OCI-LY7 (cell line): ENCODE data around the gene GIMAP7. TPM values are rescaled to one million over a fixed set of nuclear protein-coding genes. Genes with fewer than 3 reads are reported as not detected.

ENCODE experiments used
- BruUV-seq: library from RNA; stranded (reverse); fragments of 400-500 nt; replicated peaks from 2 replicates; lab custom pipeline; 2021; lab: Mats Ljungman, UMichigan
- CTCF ChIA-PET: fragments of 300-600 bp; sonication (Branson Sonifier 250); formaldehyde crosslinking; loops from one replicate; lab custom pipeline; 2022; ENCODE audit warnings: antibody characterized with exemption; ENCODE audit not compliant: unreplicated experiment; lab: Charles Lee
- POLR2A ChIA-PET: fragments of 300-600 bp; sonication (Branson Sonifier 250); formaldehyde crosslinking; loops from one replicate; lab custom pipeline; 2022; ENCODE audit warnings: antibody characterized with exemption; lab: Charles Lee
- DNase-seq: peaks from one replicate; pipeline ENCODE4 v3.0.0-alpha.2; 2015; ENCODE audit warnings: low spot score
- H2AFZ ChIP-seq: fragments of 200-600 bp; sonication (generic), shearing (Covaris generic); 2 replicates; pipeline ENCODE4 v1.6.1; 2014; ENCODE audit warnings: mild to moderate bottlenecking, antibody characterized with exemption, low read length, moderate library complexity
- H3K27ac ChIP-seq: fragments of 200-600 bp; sonication (generic); 2 replicates; pipeline ENCODE4 v1.5.1; 2014; ENCODE audit warnings: mixed run types, low read depth, mild to moderate bottlenecking, moderate library complexity, low read length, inconsistent platforms; ENCODE audit not compliant: poor library complexity, severe bottlenecking
- H3K36me3 ChIP-seq: fragments of 200-600 bp; sonication (generic); 2 replicates; pipeline ENCODE4 v1.6.1; 2014; ENCODE audit warnings: mild to moderate bottlenecking, antibody characterized with exemption, low read length, moderate library complexity, mixed read lengths; ENCODE audit not compliant: insufficient read depth
- H3K4me1 ChIP-seq: fragments of 200-600 bp; sonication (generic); 2 replicates; pipeline ENCODE4 v1.5.1; 2014; ENCODE audit warnings: mild to moderate bottlenecking, low read length; ENCODE audit not compliant: insufficient read depth, poor library complexity, severe bottlenecking
- H3K4me2 ChIP-seq: fragments of 200-600 bp; sonication (generic); 2 replicates; pipeline ENCODE4 v1.6.1; 2014; ENCODE audit warnings: mild to moderate bottlenecking, low read length
- H3K4me3 ChIP-seq: fragments of 200-600 bp; sonication (generic); 2 replicates; pipeline ENCODE4 v1.5.1; 2014; ENCODE audit warnings: mild to moderate bottlenecking, low read depth, low read length; ENCODE audit not compliant: poor library complexity, severe bottlenecking
- H3K79me2 ChIP-seq: fragments of 200-600 bp; sonication (generic); 2 replicates; pipeline ENCODE4 v1.6.1; 2016; ENCODE audit warnings: low read depth, mild to moderate bottlenecking, low read length, moderate library complexity, mixed read lengths; ENCODE audit not compliant: insufficient read depth
- H3K9me2 ChIP-seq: fragments of 200-600 bp; sonication (generic); 2 replicates; pipeline ENCODE4 v1.6.1; 2016; ENCODE audit warnings: mild to moderate bottlenecking, low read length, mixed read lengths; ENCODE audit not compliant: insufficient read depth
- H3K9me3 ChIP-seq: fragments of 200-600 bp; sonication (generic); 2 replicates; pipeline ENCODE4 v1.6.1; 2014; ENCODE audit warnings: mild to moderate bottlenecking, mixed run types, low read length, mixed read lengths
- H4K20me1 ChIP-seq: fragments of 200-600 bp; sonication (generic); 2 replicates; pipeline ENCODE4 v1.6.1; 2014; ENCODE audit warnings: mild to moderate bottlenecking, antibody characterized with exemption, low read length, moderate library complexity, mixed read lengths; ENCODE audit not compliant: insufficient read depth
- EZH2phosphoT487 ChIP-seq: fragments of 200-600 bp; sonication (generic); IDR thresholded peaks from 2 replicates; pipeline ENCODE4 v1.6.1; 2018; ENCODE audit warnings: low read depth, borderline replicate concordance, mild to moderate bottlenecking, mixed run types, antibody characterized with exemption, low read length, moderate library complexity, mixed read lengths
- intact Hi-C: fragments of 100-400 bp; cut with micrococcal nuclease; formaldehyde crosslinking; loops from one replicate; pipeline ENCODE4 v1.10.0; 2022; ENCODE audit not compliant: unreplicated experiment
- total RNA-seq, 2 experiments: library from RNA; depleted of rRNA in 1 of 2; stranded (reverse); fragments of >200 nt in 1 of 2; shearing (Covaris generic) in 1 of 2; gene quantifications; 2 replicates each; pipeline ENCODE4 v1.2.3, GENCODE V29; 2014 to 2022
- TF ChIP-seq, protein P1 (sequence below): fragments of 200-600 bp; sonication (generic); conservative IDR thresholded peaks from 2 replicates; pipeline ENCODE4 v1.5.1; 2014; ENCODE audit warnings: mild to moderate bottlenecking, antibody characterized with exemption, low read length, moderate library complexity, mixed read lengths

GIMAP7 gene
- total RNA-seq, 2 experiments from 2014 or later, result not detected

DNA sequence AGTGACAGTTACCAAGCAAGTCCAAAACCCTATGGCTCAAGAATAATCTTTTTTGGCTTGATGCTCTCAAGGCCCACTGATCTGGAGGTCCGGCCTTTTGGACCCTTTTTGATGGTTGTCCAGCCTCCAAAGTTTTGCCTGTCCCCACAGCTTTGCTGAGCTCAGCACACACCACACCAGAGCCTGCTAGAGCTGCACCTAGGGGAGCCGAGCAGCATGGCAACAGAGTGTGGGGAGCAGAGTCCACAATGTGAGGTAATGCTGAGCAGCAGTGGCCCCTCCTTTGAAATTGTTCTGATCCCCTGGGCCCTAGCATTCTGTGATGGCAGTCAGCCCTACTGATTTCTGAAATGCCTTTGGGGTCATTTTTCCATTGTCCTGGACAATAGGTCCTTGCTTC, 9.3 kb downstream of the GIMAP7 start:
- no peaks in the 10 kb centered on the region for H4K20me1 ChIP-seq
- no peak for DNase-seq
- intact Hi-C loops, result no loop called here
- POLR2A ChIA-PET, result no interaction called here
- no peaks in the 10 kb centered on the region for H3K79me2 ChIP-seq
- no peak overlapping the region for H3K4me3 ChIP-seq
- no peaks in the 10 kb centered on the region for H3K36me3 ChIP-seq
- BruUV-seq, result no TSS peak
- no peaks in the 10 kb centered on the region for H3K4me1 ChIP-seq
- no peak overlapping the region for H3K4me2 ChIP-seq
- no peaks in the 10 kb centered on the region for H3K9me2 ChIP-seq
- no peak overlapping the region for H3K27ac ChIP-seq
- CTCF ChIA-PET, result no interaction called here
- no peaks in the 10 kb centered on the region for H3K9me3 ChIP-seq
- TF ChIP-seq, protein P1, sequence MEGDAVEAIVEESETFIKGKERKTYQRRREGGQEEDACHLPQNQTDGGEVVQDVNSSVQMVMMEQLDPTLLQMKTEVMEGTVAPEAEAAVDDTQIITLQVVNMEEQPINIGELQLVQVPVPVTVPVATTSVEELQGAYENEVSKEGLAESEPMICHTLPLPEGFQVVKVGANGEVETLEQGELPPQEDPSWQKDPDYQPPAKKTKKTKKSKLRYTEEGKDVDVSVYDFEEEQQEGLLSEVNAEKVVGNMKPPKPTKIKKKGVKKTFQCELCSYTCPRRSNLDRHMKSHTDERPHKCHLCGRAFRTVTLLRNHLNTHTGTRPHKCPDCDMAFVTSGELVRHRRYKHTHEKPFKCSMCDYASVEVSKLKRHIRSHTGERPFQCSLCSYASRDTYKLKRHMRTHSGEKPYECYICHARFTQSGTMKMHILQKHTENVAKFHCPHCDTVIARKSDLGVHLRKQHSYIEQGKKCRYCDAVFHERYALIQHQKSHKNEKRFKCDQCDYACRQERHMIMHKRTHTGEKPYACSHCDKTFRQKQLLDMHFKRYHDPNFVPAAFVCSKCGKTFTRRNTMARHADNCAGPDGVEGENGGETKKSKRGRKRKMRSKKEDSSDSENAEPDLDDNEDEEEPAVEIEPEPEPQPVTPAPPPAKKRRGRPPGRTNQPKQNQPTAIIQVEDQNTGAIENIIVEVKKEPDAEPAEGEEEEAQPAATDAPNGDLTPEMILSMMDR, result no peak
- TF ChIP-seq EZH2phosphoT487, result no peak
- H2AFZ ChIP-seq, result no peak overlapping the region

DNA sequence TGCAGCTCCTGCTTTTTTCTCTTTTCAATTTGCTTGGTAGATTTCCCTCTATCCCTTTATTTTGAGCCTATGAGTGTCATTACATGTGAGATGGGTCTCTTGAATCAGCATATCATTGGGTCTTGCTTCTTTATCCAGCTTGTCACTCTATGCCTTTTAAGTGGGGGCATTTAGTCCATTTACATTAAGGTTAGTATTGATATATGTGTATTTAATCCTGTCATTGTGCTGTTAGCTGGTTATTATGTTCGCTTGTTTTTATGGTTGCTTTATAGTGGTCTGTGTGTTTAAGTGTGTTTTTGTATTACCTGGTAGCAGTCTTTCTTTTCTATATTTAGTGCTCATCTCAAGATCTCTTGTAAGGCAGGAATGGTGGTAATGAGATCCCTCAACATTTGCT, 17.0 kb downstream of the GIMAP7 start:
- Histone ChIP-seq H3K4me2 (no peak overlapping the region), H3K36me3 (no peaks in the 10 kb centered on the region), H4K20me1 (no peaks in the 10 kb centered on the region), H3K79me2 (no peaks in the 10 kb centered on the region), H3K27ac (no peak overlapping the region), H3K9me2 (no peaks in the 10 kb centered on the region), H3K9me3 (no peaks in the 10 kb centered on the region), H2AFZ (no peak overlapping the region), H3K4me1 (no peaks in the 10 kb centered on the region), H3K4me3 (no peak overlapping the region)
- no peak for TF ChIP-seq EZH2phosphoT487
- TF ChIP-seq, protein P1, result no peak
- no peak for DNase-seq
- ChIA-PET POLR2A (no interaction called here), CTCF (no interaction called here)
- no TSS peak for BruUV-seq
- intact Hi-C loops, result no loop called here

GRCh38 chr7:150538259-150538658, 23.6 kb downstream of the GIMAP7 start:
- DNase-seq, result no peak
- Histone ChIP-seq H3K4me2 (no peak overlapping the region), H3K4me1 (no peaks in the 10 kb centered on the region), H3K27ac (no peak overlapping the region), H3K4me3 (no peak overlapping the region), H3K9me2 (no peaks in the 10 kb centered on the region), H2AFZ (no peak overlapping the region), H4K20me1 (no peaks in the 10 kb centered on the region), H3K79me2 (no peaks in the 10 kb centered on the region), H3K9me3 (no peaks in the 10 kb centered on the region), H3K36me3 (no peaks in the 10 kb centered on the region)
- CTCF ChIA-PET, result no interaction called here
- TF ChIP-seq EZH2phosphoT487, result no peak
- TF ChIP-seq, protein P1, result no peak
- intact Hi-C loops, result no loop called here
- BruUV-seq, result no TSS peak
- POLR2A ChIA-PET, result no interaction called here
